ENCODE data around the gene TYK2. TPM values are rescaled to one million over a fixed set of nuclear protein-coding genes. Genes with fewer than 3 reads are reported as not detected.

TYK2 gene
- polyA plus RNA-seq, 1 donor (not counting 4 experiments of a cell fraction or from before 2014, with no cell fraction given) = 32.6 TPM

- no peak for TF ChIP-seq EZH2 (IDR thresholded peaks at IDR 0.05; ENCODE audit: low read length)
- TF ChIP-seq, protein P1, sequence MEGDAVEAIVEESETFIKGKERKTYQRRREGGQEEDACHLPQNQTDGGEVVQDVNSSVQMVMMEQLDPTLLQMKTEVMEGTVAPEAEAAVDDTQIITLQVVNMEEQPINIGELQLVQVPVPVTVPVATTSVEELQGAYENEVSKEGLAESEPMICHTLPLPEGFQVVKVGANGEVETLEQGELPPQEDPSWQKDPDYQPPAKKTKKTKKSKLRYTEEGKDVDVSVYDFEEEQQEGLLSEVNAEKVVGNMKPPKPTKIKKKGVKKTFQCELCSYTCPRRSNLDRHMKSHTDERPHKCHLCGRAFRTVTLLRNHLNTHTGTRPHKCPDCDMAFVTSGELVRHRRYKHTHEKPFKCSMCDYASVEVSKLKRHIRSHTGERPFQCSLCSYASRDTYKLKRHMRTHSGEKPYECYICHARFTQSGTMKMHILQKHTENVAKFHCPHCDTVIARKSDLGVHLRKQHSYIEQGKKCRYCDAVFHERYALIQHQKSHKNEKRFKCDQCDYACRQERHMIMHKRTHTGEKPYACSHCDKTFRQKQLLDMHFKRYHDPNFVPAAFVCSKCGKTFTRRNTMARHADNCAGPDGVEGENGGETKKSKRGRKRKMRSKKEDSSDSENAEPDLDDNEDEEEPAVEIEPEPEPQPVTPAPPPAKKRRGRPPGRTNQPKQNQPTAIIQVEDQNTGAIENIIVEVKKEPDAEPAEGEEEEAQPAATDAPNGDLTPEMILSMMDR (optimal IDR thresholded peaks at IDR 0.05 in 1 of 3, IDR thresholded peaks at IDR 0.05 in 1 of 3, conservative IDR thresholded peaks at IDR 0.05 in 1 of 3; ENCODE audit: extremely low read depth in 1 of 3, insufficient read depth in 2 of 3, low read length in 3 of 3) = no peak
- H3K4me1 ChIP-seq (ENCODE audit: control insufficient read depth, extremely low read depth, insufficient read depth, low read length) = no peaks in the 10 kb centered on the region
- no peak overlapping the region for H3K27ac ChIP-seq (ENCODE audit: control insufficient read depth, insufficient read depth, low read length)
- no peak overlapping the region for H3K4me2 ChIP-seq (ENCODE audit: control insufficient read depth, extremely low read depth, insufficient read depth, low read depth, low read length)
- no peaks in the 10 kb centered on the region for H3K9me3 ChIP-seq (ENCODE audit: control insufficient read depth, low read depth, low read length)
- H3K79me2 ChIP-seq (ENCODE audit: control insufficient read depth, insufficient read depth, low read length) = no peaks in the 10 kb centered on the region
- dilution Hi-C loops (cut with MboI; ENCODE audit: extremely low pct_ligation_motif_present, low sequenced_read_pairs) = no loop called here
- H3K36me3 ChIP-seq (ENCODE audit: control insufficient read depth in 2 of 2, extremely low read depth in 1 of 2, insufficient read depth in 2 of 2, low read length in 2 of 2) = peaks cover 6% of the 10 kb centered on the region in 2 experiments
- H3K9me1 ChIP-seq (ENCODE audit: control insufficient read depth, extremely low read depth, insufficient read depth, low read length) = no peaks in the 10 kb centered on the region
- DNase-seq (ENCODE audit: low read depth, low spot score) (no peak), FAIRE-seq (no peak)
- no peaks in the 10 kb centered on the region for H4K20me1 ChIP-seq (ENCODE audit: control insufficient read depth, extremely low read depth, insufficient read depth, low read length)
- no peak overlapping the region for H2AFZ ChIP-seq (ENCODE audit: control insufficient read depth, low read length)
- no peaks in the 10 kb centered on the region for H3K27me3 ChIP-seq (ENCODE audit: control insufficient read depth, extremely low read depth, insufficient read depth, low read length)
- H3K9ac ChIP-seq (ENCODE audit: control insufficient read depth, extremely low read depth, insufficient read depth, low read length) = no peak overlapping the region
- H3K4me3 ChIP-seq (ENCODE audit: control insufficient read depth in 2 of 3, extremely low read depth in 1 of 3, insufficient read depth in 2 of 3, low read depth in 1 of 3, low read length in 3 of 3) = no peak overlapping the region
Measured at GRCh38 chr19:10346509-10346908, 33.9 kb downstream of the TYK2 start.

GRCh38 chr19:10344780-10345179, 35.6 kb downstream of the TYK2 start:
- Histone ChIP-seq H3K27ac (ENCODE audit: control insufficient read depth, insufficient read depth, low read length) (no peak overlapping the region), H3K4me1 (ENCODE audit: control insufficient read depth, extremely low read depth, insufficient read depth, low read length) (no peaks in the 10 kb centered on the region), H3K36me3 (ENCODE audit: control insufficient read depth in 2 of 2, extremely low read depth in 1 of 2, insufficient read depth in 2 of 2, low read length in 2 of 2) (no peaks in the 10 kb centered on the region), H3K79me2 (ENCODE audit: control insufficient read depth, insufficient read depth, low read length) (no peaks in the 10 kb centered on the region), H4K20me1 (ENCODE audit: control insufficient read depth, extremely low read depth, insufficient read depth, low read length) (no peaks in the 10 kb centered on the region), H3K9ac (ENCODE audit: control insufficient read depth, extremely low read depth, insufficient read depth, low read length) (no peak overlapping the region), H3K4me3 (ENCODE audit: control insufficient read depth in 2 of 3, extremely low read depth in 1 of 3, insufficient read depth in 2 of 3, low read depth in 1 of 3, low read length in 3 of 3) (no peak overlapping the region), H3K9me3 (ENCODE audit: control insufficient read depth, low read depth, low read length) (no peaks in the 10 kb centered on the region), H3K4me2 (ENCODE audit: control insufficient read depth, extremely low read depth, insufficient read depth, low read depth, low read length) (no peak overlapping the region), H3K27me3 (ENCODE audit: control insufficient read depth, extremely low read depth, insufficient read depth, low read length) (no peaks in the 10 kb centered on the region), H2AFZ (ENCODE audit: control insufficient read depth, low read length) (no peak overlapping the region), H3K9me1 (ENCODE audit: control insufficient read depth, extremely low read depth, insufficient read depth, low read length) (no peaks in the 10 kb centered on the region)
- TF ChIP-seq, protein P1 (optimal IDR thresholded peaks at IDR 0.05 in 1 of 3, IDR thresholded peaks at IDR 0.05 in 1 of 3, conservative IDR thresholded peaks at IDR 0.05 in 1 of 3; ENCODE audit: extremely low read depth in 1 of 3, insufficient read depth in 2 of 3, low read length in 3 of 3) = no peak
- TF ChIP-seq EZH2 (IDR thresholded peaks at IDR 0.05; ENCODE audit: low read length) = no peak
- dilution Hi-C loops (cut with MboI; ENCODE audit: extremely low pct_ligation_motif_present, low sequenced_read_pairs) = no loop called here
- no peak for FAIRE-seq
- DNase-seq (ENCODE audit: low read depth, low spot score) = no peak

Data from keratinocyte (primary cell).